ENCODE measurements around the gene DPEP3.

GRCh38 chr16:68022278-68022727 lies 42.0 kb upstream of the DPEP3 start:
- no peak for TF ChIP-seq CTCF (IDR thresholded peaks at IDR 0.05)
- no peak for TF ChIP-seq POLR2A (IDR thresholded peaks at IDR 0.05)

All from uterus (tissue), 2 donors.